ENCODE data around the gene RREB1. TPM values are rescaled to one million over a fixed set of nuclear protein-coding genes. Genes with fewer than 3 reads are reported as not detected.

Gene RREB1
- polyA plus RNA-seq, 2 of the 4 experiments (the other 2 are of a cell fraction): 2.2 to 5.0 TPM

GRCh38 chr6:7197747-7198146 lies 90.0 kb downstream of the RREB1 start:
- H3K4me1 ChIP-seq: no peaks in the 10 kb centered on the region
- no peak for TF ChIP-seq MAX (IDR thresholded peaks at IDR 0.05)
- TF ChIP-seq GATA3 (IDR thresholded peaks at IDR 0.05; ENCODE audit: borderline replicate concordance): no peak
- no peak for TF ChIP-seq MYC (IDR thresholded peaks at IDR 0.05; ENCODE audit: borderline replicate concordance, low read length)
- no peak for TF ChIP-seq HEYL (CRISPR knock-in tag; IDR thresholded peaks at IDR 0.05)
- no peak for TF ChIP-seq MAZ (IDR thresholded peaks at IDR 0.05; ENCODE audit: borderline replicate concordance, low read depth, low read length)
- no peak for TF ChIP-seq RAD21 (conservative IDR thresholded peaks at IDR 0.05 in 1 of 2, IDR thresholded peaks at IDR 0.05 in 1 of 2)
- no peak for TF ChIP-seq RFX5 (IDR thresholded peaks at IDR 0.05)
- TF ChIP-seq ELK1 (IDR thresholded peaks at IDR 0.05; ENCODE audit: low read depth, low read length): no peak
- no peak for TF ChIP-seq KDM1A (IDR thresholded peaks at IDR 0.05; ENCODE audit: low read depth)
- no peak overlapping the region for H3K4me3 ChIP-seq
- ATAC-seq (no peak), DNase-seq (ENCODE audit: low read depth in 1 of 2, low spot score in 1 of 2) (no peak), FAIRE-seq (no peak)
- H3K9me3 ChIP-seq: no peaks in the 10 kb centered on the region
- H3K27ac ChIP-seq: no peak overlapping the region
- no peak overlapping the region for H3K4me2 ChIP-seq
- 85% methylated on average over 6 of the region's 6 CpGs for WGBS (ENCODE audit: missing lambda C conversion rate)
- ChIA-PET CTCF (interaction anchor here (0.6 kb wide), 1 partner anchor 501 kb away, joined by 3 read pairs; no protein-coding TSS in a partner anchor), POLR2A (no interaction called here)

- DNase-seq (ENCODE audit: low read depth in 1 of 2, low spot score in 1 of 2): no peak
- TF ChIP-seq GATA3 (IDR thresholded peaks at IDR 0.05; ENCODE audit: borderline replicate concordance) (no peak), JUNB (IDR thresholded peaks at IDR 0.05) (no peak), HOXB13 (CRISPR knock-in tag; IDR thresholded peaks at IDR 0.05; ENCODE audit: low read depth) (no peak), MAFK (IDR thresholded peaks at IDR 0.05; ENCODE audit: partially characterized antibody) (no peak), CHD4 (IDR thresholded peaks at IDR 0.05; ENCODE audit: borderline replicate concordance) (no peak), POLR2AphosphoS2 (conservative IDR thresholded peaks at IDR 0.05; ENCODE audit: low read length) (no peak), SREBF2 (IDR thresholded peaks at IDR 0.05) (no peak), CBX2 (IDR thresholded peaks at IDR 0.05; ENCODE audit: borderline replicate concordance, low read depth) (no peak), REST (IDR thresholded peaks at IDR 0.05) (no peak), CHD2 (IDR thresholded peaks at IDR 0.05; ENCODE audit: low read length, partially characterized antibody) (no peak), PHF8 (IDR thresholded peaks at IDR 0.05; ENCODE audit: borderline replicate concordance, low read depth) (no peak), HES2 (IDR thresholded peaks at IDR 0.05) (no peak), BHLHE40 (IDR thresholded peaks at IDR 0.05; ENCODE audit: low read depth, low read length) (no peak), ATOH8 (CRISPR knock-in tag; IDR thresholded peaks at IDR 0.05; ENCODE audit: low read depth) (no peak), RARB (CRISPR knock-in tag; IDR thresholded peaks at IDR 0.05) (no peak), CTCF (IDR thresholded peaks at IDR 0.05) (no peak), NPAS2 (CRISPR knock-in tag; IDR thresholded peaks at IDR 0.05; ENCODE audit: borderline replicate concordance) (no peak)
- Histone ChIP-seq H3K9me3 (no peaks in the 10 kb centered on the region), H3K27ac (no peak overlapping the region), H3K4me1 (no peaks in the 10 kb centered on the region), H3K4me2 (no peak overlapping the region), H3K4me3 (no peak overlapping the region)
- CTCF ChIA-PET: interaction anchor here (1.8 kb wide), 1 partner anchor 10 kb away, joined by 5 read pairs; no protein-coding TSS in a partner anchor
- POLR2A ChIA-PET: interaction anchor here (0.5 kb wide), 1 partner anchor 416 kb away, joined by 3 read pairs; no protein-coding TSS in a partner anchor
- WGBS (ENCODE audit: missing lambda C conversion rate): 90% methylated on average over 11 of the region's 11 CpGs
- no peak for FAIRE-seq
- ATAC-seq: no peak
Measured at GRCh38 chr6:7198833-7199800, 91.4 kb downstream of the RREB1 start.
